ENCODE measurements around the gene CELA2A. TPM values are rescaled to one million over a fixed set of nuclear protein-coding genes. Genes with fewer than 3 reads are reported as not detected.
"Not testable (repeated sequence)": the region's sequence is repeated elsewhere in the genome, so short reads cannot be mapped to it uniquely, and the experiment has no call there.

Gene CELA2A
- total RNA-seq, 2 donors from 2014 or later: not detected

DNA sequence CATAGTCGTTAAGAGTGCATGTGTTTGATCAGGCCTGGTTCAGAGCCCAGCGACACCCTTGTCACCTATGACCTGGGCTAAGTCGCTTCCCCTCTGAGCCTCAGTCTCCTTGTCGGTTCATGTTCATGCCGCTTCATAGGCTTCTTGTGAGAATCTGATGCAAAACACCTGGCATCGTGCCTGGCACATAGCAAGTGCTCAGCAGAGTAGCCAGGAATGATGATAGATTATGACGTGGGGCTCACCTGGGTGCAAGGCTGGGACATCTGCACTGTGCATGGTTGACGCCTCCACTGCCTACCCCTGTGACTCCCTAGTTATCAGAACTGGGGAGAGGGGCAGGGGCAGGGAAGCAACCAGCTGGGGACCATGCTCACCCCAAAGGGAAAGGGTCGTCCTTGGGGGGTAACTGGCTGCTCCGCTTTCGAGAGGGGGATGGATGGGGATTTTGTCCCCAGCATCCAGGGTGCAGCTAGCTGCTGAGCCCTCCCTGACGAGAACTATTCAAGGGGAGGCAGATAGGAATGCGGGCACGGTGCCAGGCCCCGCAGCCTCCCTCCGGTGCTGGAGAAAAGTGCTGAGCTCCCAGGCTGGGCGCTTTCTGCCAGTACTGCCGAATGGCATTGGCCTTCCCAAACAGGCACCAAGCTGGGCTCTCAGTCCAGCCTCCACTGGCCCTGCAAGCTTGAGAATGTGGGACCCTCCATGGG lies 37.6 kb upstream of the CELA2A start:
- Mint-ChIP-seq H3K36me3 (ENCODE audit: low read depth) (peaks cover 40% of the 10 kb centered on the region), H3K4me3 (no peak overlapping the region), H3K9me3 (no peaks in the 10 kb centered on the region), H3K27me3 (no peaks in the 10 kb centered on the region), H3K27ac (no peak overlapping the region), H3K4me1 (peaks cover 26% of the 10 kb centered on the region)
- no peak for ATAC-seq (replicated peaks)

DNA sequence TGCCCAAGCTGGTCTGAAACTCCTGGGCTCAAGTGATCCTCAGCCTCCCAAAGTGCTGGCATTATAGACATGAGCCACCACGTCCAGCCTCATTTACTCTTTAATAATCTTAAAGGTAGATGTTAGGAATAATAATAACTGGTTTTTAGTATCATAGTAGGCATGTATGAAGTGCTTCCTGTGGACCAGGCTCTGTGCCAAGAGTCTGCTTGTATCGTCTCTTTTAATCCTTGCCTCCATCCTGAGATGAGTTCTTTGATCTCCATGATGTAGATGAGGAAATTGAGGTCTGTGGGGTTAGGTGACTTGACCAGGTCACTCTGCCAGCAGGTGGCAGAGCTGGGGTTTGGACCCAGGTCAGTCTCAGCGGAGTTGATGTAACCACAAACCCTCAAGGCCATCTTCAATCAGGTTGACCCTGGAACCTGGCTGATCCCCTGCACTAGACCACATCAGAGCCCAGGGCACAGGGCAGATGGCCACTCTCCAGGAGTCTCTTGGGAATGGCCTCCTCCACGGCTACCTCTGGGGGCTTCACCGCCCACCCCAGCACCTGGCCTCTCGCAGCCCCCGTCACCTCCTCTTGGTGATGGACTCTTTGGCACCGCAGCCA lies 35.6 kb upstream of the CELA2A start:
- Mint-ChIP-seq H3K9me3 (no peaks in the 10 kb centered on the region), H3K4me1 (peaks cover 18% of the 10 kb centered on the region), H3K4me3 (no peak overlapping the region), H3K27ac (no peak overlapping the region), H3K27me3 (no peaks in the 10 kb centered on the region), H3K36me3 (ENCODE audit: low read depth) (peaks cover 37% of the 10 kb centered on the region)
- no peak for ATAC-seq (replicated peaks)

DNA sequence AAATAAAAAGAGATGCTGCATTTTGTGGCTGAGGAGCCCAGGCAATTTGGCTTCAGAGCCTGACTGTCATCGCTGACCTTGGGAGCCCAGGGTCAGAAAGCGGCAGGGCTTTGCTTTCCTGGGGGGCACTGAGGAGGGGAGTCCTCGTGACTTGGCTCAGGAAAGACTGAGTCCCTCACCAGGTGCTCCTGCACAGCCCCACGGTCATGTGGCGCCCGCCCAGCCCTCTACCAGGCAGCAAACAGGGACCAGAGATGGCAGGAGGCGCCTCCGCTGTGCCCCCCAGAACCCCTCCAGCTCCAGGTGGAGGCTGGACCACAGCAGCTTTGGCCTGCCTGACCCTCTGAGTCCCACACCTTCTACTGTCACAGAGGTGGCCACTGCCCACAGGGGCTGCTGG lies 33.7 kb upstream of the CELA2A start:
- H3K27ac Mint-ChIP-seq: no peak overlapping the region
- ATAC-seq (replicated peaks): no peak

DNA sequence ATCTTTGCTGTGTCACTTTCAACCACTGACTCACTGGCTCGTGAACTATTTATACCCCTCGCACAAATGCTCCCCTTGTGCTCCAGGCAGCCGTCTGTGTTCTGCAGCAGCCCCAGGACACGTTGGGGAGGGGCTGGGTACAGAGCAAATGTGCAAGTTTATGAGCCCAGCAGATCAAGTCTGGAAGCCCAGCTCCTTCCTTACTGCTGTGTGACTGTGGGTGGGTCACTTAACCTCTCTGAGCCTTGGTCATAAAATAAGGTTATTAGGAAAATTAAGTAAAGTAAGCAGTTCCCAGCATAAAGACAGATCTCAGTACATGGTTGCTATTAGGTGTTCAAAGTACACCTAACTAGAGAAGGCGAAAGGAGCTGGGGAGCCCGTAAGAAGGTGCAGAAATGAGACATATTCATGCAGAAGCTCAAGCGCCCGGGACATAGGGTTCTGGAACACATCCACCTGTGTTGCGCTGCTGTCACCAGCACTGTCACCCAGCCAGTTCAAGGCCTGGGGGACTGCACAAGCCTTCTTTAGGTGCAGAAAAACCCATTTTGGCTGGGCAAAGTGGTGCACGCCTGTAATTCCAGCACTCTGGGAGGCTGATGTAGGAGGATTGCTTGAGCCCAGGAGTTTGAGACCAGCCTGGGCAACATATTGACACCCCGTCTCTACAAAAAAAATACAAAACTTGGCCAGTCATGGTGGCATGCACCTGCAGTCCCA lies 33.0 kb upstream of the CELA2A start:
- Mint-ChIP-seq H3K36me3 (ENCODE audit: low read depth) (peaks cover 54% of the 10 kb centered on the region), H3K9me3 (no peaks in the 10 kb centered on the region), H3K4me1 (peaks cover 9% of the 10 kb centered on the region), H3K27me3 (no peaks in the 10 kb centered on the region), H3K27ac (no peak overlapping the region), H3K4me3 (no peak overlapping the region)
- ATAC-seq (replicated peaks): no peak

More for the DNA sequence above, 33.7 kb upstream of the CELA2A start:
- no peaks in the 10 kb centered on the region for H3K27me3 Mint-ChIP-seq
- no peaks in the 10 kb centered on the region for H3K9me3 Mint-ChIP-seq
- peaks cover 9% of the 10 kb centered on the region for H3K4me1 Mint-ChIP-seq
- H3K4me3 Mint-ChIP-seq: no peak overlapping the region
- H3K36me3 Mint-ChIP-seq (ENCODE audit: low read depth): peaks cover 48% of the 10 kb centered on the region

DNA sequence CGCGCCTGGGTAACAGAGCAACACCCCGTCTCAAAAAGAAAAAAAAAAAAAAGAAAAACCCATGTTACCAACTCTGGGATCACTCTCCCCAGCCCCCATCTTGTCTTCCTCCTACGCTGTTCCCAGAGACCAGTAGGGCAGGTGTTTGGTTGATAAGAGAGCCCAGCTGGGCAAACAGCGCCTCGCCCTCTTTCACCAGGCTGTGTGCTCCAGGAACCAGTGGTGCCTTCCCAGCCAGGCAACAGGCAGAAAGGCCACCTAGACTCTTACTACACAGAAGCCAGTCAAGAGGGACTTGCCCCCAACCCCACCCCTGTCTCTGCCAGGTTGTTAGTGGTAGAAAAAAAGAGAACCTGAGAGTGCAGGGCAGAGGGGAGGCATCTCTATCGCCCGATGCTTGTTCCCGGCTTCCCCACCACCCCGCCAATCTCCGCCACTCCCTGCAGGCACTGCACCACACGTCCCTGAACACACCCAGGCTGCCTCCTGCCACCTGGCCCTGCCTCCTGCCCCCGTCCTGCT lies 32.3 kb upstream of the CELA2A start:
- Mint-ChIP-seq H3K4me1 (peaks cover 9% of the 10 kb centered on the region), H3K27ac (peak overlapping the region; percentile 39), H3K9me3 (no peaks in the 10 kb centered on the region), H3K4me3 (no peak overlapping the region), H3K36me3 (ENCODE audit: low read depth) (peaks cover 51% of the 10 kb centered on the region), H3K27me3 (no peaks in the 10 kb centered on the region)
- ATAC-seq (replicated peaks): no peak

DNA sequence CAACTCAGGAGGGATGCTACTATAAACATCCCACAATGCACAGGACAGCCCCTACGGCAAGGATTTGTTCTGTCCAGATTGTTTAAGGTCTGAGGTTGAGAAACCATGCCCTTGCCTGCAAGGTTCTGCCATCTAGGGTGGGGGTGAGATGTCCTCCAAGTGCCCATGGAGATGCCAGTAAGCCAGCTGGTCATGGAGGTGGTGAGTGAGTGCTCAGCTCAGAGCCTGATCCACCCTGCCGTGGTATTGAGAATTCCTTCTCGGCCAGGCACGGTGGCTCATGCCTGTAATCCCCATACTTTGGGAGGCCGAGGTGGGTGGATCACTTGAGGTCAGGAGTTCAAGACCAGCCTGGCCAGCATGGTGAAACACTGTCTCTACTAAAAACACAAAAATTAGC lies 31.6 kb upstream of the CELA2A start:
- Mint-ChIP-seq H3K36me3 (ENCODE audit: low read depth) (peaks cover 54% of the 10 kb centered on the region), H3K9me3 (no peaks in the 10 kb centered on the region), H3K4me3 (no peak overlapping the region), H3K27ac (peak overlapping the region; percentile 39), H3K4me1 (peaks cover 9% of the 10 kb centered on the region), H3K27me3 (no peaks in the 10 kb centered on the region)
- ATAC-seq (replicated peaks): no peak

DNA sequence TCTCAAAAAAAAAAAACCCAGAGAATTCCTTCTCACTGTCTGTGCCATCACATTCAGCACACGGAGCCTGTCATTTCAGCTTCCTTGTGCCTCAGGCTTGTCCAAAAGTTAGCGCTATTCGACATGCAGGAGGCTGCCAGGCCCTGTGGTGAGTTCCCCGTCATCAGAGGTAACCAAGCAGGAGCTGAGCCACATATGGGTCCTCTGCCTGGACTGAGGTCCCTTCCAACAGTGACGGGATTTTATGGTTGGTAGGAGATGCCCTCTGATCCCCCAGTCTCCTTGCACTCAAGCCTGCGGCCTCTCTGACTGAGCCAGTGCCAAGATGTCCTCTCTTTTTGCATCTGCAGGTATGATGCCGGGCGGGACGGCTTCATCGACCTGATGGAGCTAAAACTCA lies 31.0 kb upstream of the CELA2A start:
- ATAC-seq (replicated peaks): no peak
- H3K27ac Mint-ChIP-seq: peak overlapping the region; percentile 87
- peaks cover 57% of the 10 kb centered on the region for H3K36me3 Mint-ChIP-seq (ENCODE audit: low read depth)
- peaks cover 9% of the 10 kb centered on the region for H3K4me1 Mint-ChIP-seq
- no peaks in the 10 kb centered on the region for H3K9me3 Mint-ChIP-seq
- H3K27me3 Mint-ChIP-seq: no peaks in the 10 kb centered on the region
- H3K4me3 Mint-ChIP-seq: no peak overlapping the region

DNA sequence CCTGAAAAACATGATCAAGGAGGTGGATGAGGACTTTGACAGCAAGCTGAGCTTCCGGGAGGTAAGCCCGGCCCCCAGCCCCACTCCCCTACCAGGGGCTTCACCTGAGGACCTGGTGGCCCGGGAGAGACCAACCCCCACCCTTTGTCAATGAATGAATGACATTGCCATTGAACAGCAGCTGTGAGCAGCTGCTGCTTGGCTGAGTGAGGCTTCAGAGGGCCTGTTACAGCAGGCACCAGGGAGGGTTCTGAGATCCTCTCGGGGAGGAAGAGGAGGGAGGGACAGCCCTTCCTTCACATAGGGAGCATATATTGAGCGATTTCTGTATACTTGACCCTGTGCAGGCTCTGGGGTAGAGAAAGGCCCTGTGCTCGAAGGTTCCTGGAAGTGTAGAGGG lies 30.6 kb upstream of the CELA2A start:
- peaks cover 9% of the 10 kb centered on the region for H3K4me1 Mint-ChIP-seq

DNA sequence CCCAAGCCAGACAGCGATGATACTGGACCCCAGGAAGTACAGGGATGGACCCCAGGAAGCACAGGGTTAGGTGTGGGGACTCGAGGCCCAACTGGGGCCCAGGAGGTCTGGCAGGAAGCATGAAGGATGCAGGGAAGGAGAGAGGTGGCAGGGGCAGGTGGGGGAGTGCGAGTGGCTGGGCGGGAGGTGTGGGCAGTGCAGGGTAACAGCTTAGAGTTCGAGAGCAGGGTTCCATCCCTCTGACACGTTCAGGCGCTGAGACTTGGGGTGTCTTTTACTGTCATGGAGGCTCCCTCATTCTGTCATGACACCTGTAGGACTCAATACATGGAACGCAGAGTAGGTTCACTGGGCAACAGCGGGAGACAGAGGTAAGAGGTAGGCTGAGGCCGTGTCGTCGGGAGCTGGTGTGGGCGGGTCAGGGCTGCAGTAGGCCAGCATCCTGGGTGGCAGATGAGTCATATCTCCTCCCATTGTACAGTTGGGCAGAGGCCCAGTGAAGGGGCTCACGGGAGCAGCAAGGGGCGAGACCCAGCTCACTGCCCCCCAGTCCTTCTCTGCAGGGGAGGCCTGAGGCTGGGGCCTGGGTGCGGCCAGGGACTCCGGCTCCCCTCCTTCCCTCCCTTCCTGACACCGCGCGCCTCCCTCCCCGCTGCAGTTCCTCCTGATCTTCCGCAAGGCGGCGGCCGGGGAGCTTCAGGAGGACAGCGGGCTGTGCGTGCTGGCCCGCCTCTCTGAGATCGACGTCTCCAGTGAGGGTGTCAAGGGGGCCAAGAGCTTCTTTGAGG lies 29.8 kb upstream of the CELA2A start:
- H3K27me3 Mint-ChIP-seq: no peaks in the 10 kb centered on the region
- ATAC-seq (replicated peaks): no peak
- no peak overlapping the region for H3K4me3 Mint-ChIP-seq
- H3K27ac Mint-ChIP-seq: peak overlapping the region; percentile 87
- peaks cover 52% of the 10 kb centered on the region for H3K36me3 Mint-ChIP-seq (ENCODE audit: low read depth)
- H3K9me3 Mint-ChIP-seq: no peaks in the 10 kb centered on the region
- H3K4me1 Mint-ChIP-seq: peaks cover 9% of the 10 kb centered on the region

More for the DNA sequence above, 30.6 kb upstream of the CELA2A start:
- no peaks in the 10 kb centered on the region for H3K27me3 Mint-ChIP-seq
- no peak overlapping the region for H3K4me3 Mint-ChIP-seq
- no peak for ATAC-seq (replicated peaks)
- no peaks in the 10 kb centered on the region for H3K9me3 Mint-ChIP-seq
- peaks cover 54% of the 10 kb centered on the region for H3K36me3 Mint-ChIP-seq (ENCODE audit: low read depth)
- H3K27ac Mint-ChIP-seq: peak overlapping the region; percentile 87

DNA sequence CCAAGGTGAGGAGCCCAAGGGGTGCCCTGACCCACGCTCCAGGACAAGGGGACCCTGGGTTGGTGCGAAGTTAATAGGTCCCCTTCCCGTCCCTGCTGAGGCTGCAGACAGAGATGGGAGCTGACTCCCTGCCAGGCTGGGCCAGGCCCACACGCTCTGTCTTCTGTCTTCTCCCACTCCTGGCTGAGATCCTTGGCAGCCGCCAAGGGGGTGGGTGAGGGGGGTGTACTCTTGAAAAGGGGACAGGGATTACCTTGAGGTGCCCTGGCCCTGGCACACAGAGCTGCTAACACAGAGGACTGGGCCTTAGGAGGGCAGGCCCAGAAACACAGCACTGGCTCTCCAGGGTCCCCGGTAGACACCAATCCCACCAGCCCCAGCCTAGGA lies 29.3 kb upstream of the CELA2A start:
- Mint-ChIP-seq H3K36me3 (ENCODE audit: low read depth) (peaks cover 52% of the 10 kb centered on the region), H3K4me1 (peaks cover 9% of the 10 kb centered on the region), H3K27ac (peak overlapping the region; percentile 36), H3K9me3 (no peaks in the 10 kb centered on the region), H3K4me3 (no peak overlapping the region), H3K27me3 (no peaks in the 10 kb centered on the region)
- no peak for ATAC-seq (replicated peaks)

DNA sequence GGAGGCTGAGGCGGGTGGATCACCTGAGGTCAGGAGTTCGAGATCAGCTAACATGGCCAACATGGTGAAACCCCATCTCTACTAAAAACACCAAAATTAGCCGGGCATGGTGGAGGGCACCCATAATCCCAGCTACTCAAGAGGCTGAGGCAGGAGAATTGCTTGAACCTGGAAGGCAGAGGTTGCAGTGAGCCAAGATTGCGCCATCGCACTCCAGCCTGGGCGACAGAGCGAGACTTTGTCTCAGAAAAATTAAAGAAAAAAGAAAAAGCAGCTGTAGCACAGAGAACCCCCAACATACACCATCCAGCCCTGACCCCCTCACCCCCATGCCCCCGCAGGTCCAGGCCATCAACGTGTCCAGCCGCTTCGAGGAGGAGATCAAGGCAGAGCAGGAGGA lies 28.3 kb upstream of the CELA2A start:
- peaks cover 52% of the 10 kb centered on the region for H3K36me3 Mint-ChIP-seq (ENCODE audit: low read depth)
- H3K4me1 Mint-ChIP-seq; H3K27me3 Mint-ChIP-seq; ATAC-seq (replicated peaks); H3K4me3 Mint-ChIP-seq; H3K9me3 Mint-ChIP-seq: not testable (repeated sequence)
- H3K27ac Mint-ChIP-seq: peak overlapping the region; percentile 36

DNA sequence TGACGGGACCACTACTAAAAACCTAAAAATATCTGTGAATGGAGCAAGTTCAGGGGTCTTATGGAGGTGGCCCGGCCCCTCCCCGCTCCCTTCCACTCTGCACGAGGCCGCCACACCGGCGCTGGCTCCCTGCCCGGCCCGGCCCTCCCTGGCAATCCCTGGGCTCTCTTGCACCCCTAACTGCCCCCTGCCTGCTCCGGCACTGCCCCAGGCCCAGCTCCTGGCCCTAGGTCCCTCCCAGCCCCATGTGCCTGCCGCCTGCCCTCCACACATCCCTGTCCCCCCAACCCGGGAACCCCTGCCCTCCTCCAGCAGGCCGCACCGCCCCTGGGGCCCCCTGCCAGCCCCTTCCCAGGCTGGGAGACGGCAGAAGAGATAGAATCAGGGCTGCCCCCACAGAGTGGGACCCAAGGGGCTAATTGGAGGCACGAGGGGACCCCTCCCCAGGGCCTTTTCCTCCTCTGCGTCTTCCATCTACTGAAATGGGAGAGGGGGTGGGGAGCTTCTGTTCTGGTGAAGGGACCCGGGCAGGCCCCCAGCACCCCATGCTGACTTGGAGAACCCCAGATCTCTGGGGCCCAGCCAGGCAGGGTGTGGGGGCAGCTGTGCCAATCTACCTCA lies 27.6 kb upstream of the CELA2A start:
- peaks cover 52% of the 10 kb centered on the region for H3K36me3 Mint-ChIP-seq (ENCODE audit: low read depth)
- H3K4me1 Mint-ChIP-seq: peaks cover 9% of the 10 kb centered on the region
- H3K4me3 Mint-ChIP-seq: no peak overlapping the region
- H3K27me3 Mint-ChIP-seq: no peaks in the 10 kb centered on the region
- ATAC-seq (replicated peaks): no peak
- no peaks in the 10 kb centered on the region for H3K9me3 Mint-ChIP-seq
- H3K27ac Mint-ChIP-seq: no peak overlapping the region

DNA sequence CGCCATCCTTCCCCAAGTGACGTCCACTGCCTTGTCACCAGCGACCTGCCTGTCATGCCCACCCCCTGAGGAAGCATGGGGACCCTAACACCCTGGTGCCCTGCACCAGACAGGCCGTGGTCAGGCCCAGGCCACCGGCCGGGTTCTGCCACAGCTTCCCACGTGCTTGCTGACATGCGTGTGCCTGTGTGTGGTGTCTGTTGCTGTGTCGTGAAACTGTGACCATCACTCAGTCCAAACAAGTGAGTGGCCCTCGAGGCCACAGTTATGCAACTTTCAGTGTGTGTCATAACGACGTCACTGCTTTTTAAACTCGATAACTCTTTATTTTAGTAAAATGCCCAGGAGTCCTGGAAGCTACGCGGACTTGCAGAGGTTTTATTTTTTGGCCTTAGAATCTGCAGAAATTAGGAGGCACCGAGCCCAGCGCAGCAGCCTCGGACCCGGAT lies 26.8 kb upstream of the CELA2A start:
- Mint-ChIP-seq H3K4me1 (peaks cover 9% of the 10 kb centered on the region), H3K36me3 (ENCODE audit: low read depth) (peaks cover 46% of the 10 kb centered on the region), H3K9me3 (no peaks in the 10 kb centered on the region), H3K4me3 (no peak overlapping the region), H3K27me3 (no peaks in the 10 kb centered on the region), H3K27ac (no peak overlapping the region)
- ATAC-seq (replicated peaks): peak; percentile 72

All from activated T-helper 17 cell treated with anti-CD3 and anti-CD28 coated beads, Interleukin-2, amount 50 U/mL, for 72 hours (primary cell).